ENCODE results near the gene AHSG.

DNA sequence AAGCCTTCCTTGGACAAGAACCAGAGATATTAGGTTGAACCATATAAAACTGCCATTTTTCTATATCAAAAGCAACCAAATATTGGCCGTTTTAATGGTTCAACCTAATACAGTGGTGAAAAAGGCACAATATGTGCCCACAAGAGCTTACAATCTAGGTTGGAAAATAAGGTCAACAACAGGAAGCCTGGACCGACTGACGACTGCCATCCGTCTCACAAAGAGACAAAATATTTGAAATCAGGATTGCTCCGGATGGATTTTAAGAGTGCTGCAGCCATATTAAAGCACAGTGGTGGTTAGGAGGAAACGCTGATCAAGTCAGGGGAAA lies 1.4 kb downstream of the AHSG start:
- no peak for TF ChIP-seq CTCF (IDR thresholded peaks at IDR 0.05; ENCODE audit: extremely low read depth in 1 of 2, insufficient read depth in 1 of 2, low read depth in 1 of 2, low read length in 2 of 2)
- no peak for TF ChIP-seq POLR2AphosphoS5 (IDR thresholded peaks at IDR 0.05; ENCODE audit: insufficient read depth, low read depth, low read length)
- no peak for TF ChIP-seq EZH2 (IDR thresholded peaks at IDR 0.05; ENCODE audit: borderline replicate concordance, low read depth, low read length, severe bottlenecking)
- TF ChIP-seq POLR2A (IDR thresholded peaks at IDR 0.05; ENCODE audit: low read depth, low read length), result no peak
- no peak for TF ChIP-seq JUN (IDR thresholded peaks at IDR 0.05; ENCODE audit: borderline replicate concordance, insufficient read depth, insufficient read length, low read depth)
- TF ChIP-seq MYC (IDR thresholded peaks at IDR 0.05; ENCODE audit: low read depth, low read length), result no peak
